Measurements from ENCODE around the gene KLF1.

KLF1 gene

DNA sequence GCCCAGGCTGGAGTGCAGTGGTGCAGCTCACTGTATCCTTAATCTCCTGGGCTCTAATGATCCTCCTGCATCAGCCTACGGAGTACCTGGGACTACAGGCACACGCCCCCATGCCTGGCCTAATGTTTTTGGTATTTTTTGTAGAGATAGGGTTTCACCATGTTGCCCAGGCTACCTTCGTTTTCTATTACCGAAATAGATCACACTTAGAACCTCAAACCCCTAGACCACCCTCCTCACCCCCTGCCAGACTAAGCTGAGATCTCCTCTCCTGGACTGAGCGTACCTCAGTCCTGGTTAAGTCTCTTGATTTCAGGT lies 391 bp downstream of the KLF1 start:
- Histone ChIP-seq H3K36me3 (ENCODE audit: control insufficient read depth, insufficient read depth, low read length) (no peaks in the 10 kb centered on the region), H3K4me3 (replicated peaks; ENCODE audit: low read depth, low read length) (no peak overlapping the region), H3K27me3 (replicated peaks; ENCODE audit: control insufficient read depth, insufficient read depth, low read length) (no peaks in the 10 kb centered on the region)
- no peak for DNase-seq (ENCODE audit: extremely low read depth, insufficient read length)
- TF ChIP-seq, protein P1, sequence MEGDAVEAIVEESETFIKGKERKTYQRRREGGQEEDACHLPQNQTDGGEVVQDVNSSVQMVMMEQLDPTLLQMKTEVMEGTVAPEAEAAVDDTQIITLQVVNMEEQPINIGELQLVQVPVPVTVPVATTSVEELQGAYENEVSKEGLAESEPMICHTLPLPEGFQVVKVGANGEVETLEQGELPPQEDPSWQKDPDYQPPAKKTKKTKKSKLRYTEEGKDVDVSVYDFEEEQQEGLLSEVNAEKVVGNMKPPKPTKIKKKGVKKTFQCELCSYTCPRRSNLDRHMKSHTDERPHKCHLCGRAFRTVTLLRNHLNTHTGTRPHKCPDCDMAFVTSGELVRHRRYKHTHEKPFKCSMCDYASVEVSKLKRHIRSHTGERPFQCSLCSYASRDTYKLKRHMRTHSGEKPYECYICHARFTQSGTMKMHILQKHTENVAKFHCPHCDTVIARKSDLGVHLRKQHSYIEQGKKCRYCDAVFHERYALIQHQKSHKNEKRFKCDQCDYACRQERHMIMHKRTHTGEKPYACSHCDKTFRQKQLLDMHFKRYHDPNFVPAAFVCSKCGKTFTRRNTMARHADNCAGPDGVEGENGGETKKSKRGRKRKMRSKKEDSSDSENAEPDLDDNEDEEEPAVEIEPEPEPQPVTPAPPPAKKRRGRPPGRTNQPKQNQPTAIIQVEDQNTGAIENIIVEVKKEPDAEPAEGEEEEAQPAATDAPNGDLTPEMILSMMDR (IDR thresholded peaks at IDR 0.05; ENCODE audit: insufficient read depth, low read length, poor library complexity, severe bottlenecking), result no peak

DNA sequence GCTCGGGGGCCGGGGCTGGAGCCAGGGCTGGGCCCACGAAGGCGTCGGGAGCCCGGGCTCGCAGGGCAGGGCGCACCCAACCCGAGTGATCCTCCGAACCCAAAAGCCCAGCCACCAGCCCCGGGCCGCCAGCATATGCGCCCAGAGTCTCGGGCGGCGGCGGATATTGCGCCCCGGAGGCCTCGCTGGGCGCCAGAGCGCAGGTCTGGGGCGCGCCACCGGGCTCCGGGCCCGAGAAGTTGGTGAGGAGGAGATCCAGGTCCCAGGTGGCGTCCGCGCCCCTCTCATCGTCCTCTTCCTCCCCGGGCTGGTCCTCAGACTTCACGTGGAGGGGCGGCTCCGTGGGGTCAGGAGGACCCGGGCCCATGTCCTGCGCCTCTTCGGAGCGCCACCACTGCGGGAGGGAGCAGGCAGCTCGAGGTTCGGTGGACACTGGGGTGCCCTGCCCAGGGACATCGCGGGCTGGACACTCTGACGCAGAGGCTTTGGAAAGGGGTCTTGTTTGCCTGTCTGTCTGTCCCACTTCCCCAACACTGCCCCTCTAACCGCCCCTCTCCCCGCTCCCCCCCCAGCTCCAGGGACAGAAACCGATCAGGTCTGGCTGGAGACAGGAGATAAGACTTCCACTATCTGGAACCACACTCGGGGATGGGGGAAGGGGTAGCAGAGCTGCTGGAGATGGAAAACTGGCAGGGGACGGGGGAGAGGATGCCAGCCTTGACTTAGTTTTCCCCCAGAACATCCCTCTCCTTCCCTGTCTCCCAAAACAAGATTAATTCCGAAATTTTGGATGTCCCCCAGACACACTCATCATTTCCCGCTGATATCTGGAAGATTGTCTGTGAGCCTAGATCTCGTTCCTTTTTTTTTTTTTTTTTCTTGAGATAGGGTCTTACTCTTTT lies 1.0 kb downstream of the KLF1 start:
- TF ChIP-seq, protein P1 (IDR thresholded peaks at IDR 0.05; ENCODE audit: insufficient read depth, low read length, poor library complexity, severe bottlenecking), result no peak
- DNase-seq (ENCODE audit: extremely low read depth, insufficient read length), result no peak

DNA sequence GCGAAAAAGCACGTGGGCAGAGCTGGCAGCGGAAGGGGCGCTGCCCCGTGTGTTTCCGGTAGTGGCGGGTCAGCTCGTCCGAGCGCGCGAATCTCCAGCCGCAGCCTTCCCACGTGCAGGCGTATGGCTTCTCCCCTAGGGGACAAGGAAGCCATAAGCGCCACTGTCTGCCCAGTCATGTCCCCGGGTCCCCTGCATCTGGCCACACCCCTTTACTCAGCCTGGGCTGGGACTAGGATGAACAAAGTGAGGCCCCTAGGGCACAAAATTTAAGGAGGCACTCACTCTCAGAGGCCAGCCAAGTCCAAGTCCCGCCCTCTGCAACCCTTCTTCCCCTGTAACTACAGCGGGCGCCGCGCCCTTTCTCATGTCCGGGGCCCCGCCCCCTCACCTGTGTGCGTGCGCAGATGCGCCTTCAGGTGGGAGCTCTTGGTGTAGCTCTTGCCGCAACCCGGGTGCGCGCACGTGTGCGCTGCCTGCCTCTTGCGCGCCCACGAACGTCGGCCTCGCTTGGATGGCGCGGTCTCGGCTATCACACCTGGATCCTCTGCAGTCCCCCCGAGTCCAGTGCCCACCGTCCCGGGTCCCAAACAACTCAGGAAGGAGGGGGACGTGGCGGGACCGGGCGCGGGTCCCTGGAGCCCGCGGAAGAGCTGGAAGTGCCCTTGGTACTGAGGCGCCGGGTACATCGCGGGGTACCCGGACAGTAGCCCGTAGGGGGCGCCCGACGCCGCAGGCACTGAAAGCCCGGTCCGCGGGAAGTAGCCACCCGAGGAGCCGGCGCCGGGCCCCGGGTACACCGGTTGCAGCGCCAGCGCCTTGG lies 1.9 kb downstream of the KLF1 start:
- DNase-seq (ENCODE audit: extremely low read depth, insufficient read length), result peak; percentile 96
- no peaks in the 10 kb centered on the region for H3K36me3 ChIP-seq (ENCODE audit: control insufficient read depth, insufficient read depth, low read length)
- TF ChIP-seq, protein P1 (IDR thresholded peaks at IDR 0.05; ENCODE audit: insufficient read depth, low read length, poor library complexity, severe bottlenecking), result peak; percentile 83
- H3K27me3 ChIP-seq (replicated peaks; ENCODE audit: control insufficient read depth, insufficient read depth, low read length), result no peaks in the 10 kb centered on the region
- peak overlapping the region; percentile 55 for H3K4me3 ChIP-seq (replicated peaks; ENCODE audit: low read depth, low read length)

More for the DNA sequence above, 1.0 kb downstream of the KLF1 start:
- Histone ChIP-seq H3K27me3 (replicated peaks; ENCODE audit: control insufficient read depth, insufficient read depth, low read length) (no peaks in the 10 kb centered on the region), H3K4me3 (replicated peaks; ENCODE audit: low read depth, low read length) (peak overlapping the region; percentile 55; the same call in 1 of the 2 replicates), H3K36me3 (ENCODE audit: control insufficient read depth, insufficient read depth, low read length) (no peaks in the 10 kb centered on the region)

DNA sequence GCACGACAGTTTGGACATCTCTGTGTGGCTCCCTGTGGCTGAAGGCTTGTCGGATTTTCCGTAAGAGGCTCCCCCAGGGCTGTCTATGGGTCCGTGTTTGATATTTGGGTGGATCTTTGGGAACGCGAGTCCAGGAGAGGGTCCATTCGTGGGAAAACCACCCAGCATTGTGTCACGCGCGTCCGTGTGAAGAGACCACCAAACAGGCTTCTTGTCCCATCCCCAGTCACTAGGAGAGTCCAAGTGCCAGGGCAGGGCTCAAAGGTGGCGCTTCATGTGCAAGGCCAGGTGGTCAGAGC lies 2.4 kb downstream of the KLF1 start:
- TF ChIP-seq, protein P1 (IDR thresholded peaks at IDR 0.05; ENCODE audit: insufficient read depth, low read length, poor library complexity, severe bottlenecking), result no peak
- H3K4me3 ChIP-seq (replicated peaks; ENCODE audit: low read depth, low read length), result peak overlapping the region; percentile 55
- no peaks in the 10 kb centered on the region for H3K27me3 ChIP-seq (replicated peaks; ENCODE audit: control insufficient read depth, insufficient read depth, low read length)
- no peaks in the 10 kb centered on the region for H3K36me3 ChIP-seq (ENCODE audit: control insufficient read depth, insufficient read depth, low read length)
- DNase-seq (ENCODE audit: extremely low read depth, insufficient read length), result no peak

DNA sequence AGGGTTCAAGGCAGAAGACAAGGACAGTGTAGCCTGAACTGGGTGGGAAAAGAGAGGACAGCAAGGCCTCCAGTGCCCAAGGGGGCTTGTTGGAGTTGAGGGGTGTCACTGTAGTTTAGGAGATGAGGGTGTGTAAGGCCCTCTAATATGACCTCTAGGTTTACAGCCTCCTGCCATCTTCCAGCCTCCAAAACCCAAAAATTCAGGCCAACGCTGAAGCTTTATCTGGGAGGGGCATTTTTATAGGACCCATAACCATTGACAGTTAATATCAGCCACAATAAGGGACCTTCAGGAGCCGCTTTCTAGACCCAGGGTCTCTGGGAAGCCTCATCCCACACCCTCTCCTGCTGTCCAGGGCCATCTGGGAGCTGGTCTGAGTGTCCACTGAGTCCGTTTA lies 2.8 kb downstream of the KLF1 start:
- no peaks in the 10 kb centered on the region for H3K27me3 ChIP-seq (replicated peaks; ENCODE audit: control insufficient read depth, insufficient read depth, low read length)
- no peaks in the 10 kb centered on the region for H3K36me3 ChIP-seq (ENCODE audit: control insufficient read depth, insufficient read depth, low read length)
- TF ChIP-seq, protein P1 (IDR thresholded peaks at IDR 0.05; ENCODE audit: insufficient read depth, low read length, poor library complexity, severe bottlenecking), result no peak
- no peak for DNase-seq (ENCODE audit: extremely low read depth, insufficient read length)
- H3K4me3 ChIP-seq (replicated peaks; ENCODE audit: low read depth, low read length), result no peak overlapping the region
